CD4-positive, alpha-beta T cell treated with Interferon alpha-2 for 1 hour (primary cell): ENCODE measurements around the gene NT5C1A.
A peak's percentile ranks its signal among the peaks of the same experiment; 100 is the strongest.

Experiments used
- DNase-seq, 2 donors: peaks; one replicate each; pipeline ENCODE4 v3.0.0-alpha.2; 2020 to 2022

NT5C1A gene

GRCh38 chr1:39633422-39633821, 38.5 kb downstream of the NT5C1A start:
- DNase-seq, result no peak

GRCh38 chr1:39632682-39633417, 39.1 kb downstream of the NT5C1A start:
- no peak for DNase-seq

GRCh38 chr1:39632323-39632681, 39.6 kb downstream of the NT5C1A start:
- no peak for DNase-seq

- no peak for DNase-seq
These were observed 40.3 kb downstream of the NT5C1A start for GRCh38 chr1:39631361-39632322.

GRCh38 chr1:39628807-39629350, 43.0 kb downstream of the NT5C1A start:
- no peak for DNase-seq

- DNase-seq, result no peak
These were observed 45.3 kb downstream of the NT5C1A start for GRCh38 chr1:39626646-39627045.

- no peak for DNase-seq
These were observed 46.2 kb downstream of the NT5C1A start for GRCh38 chr1:39625462-39626273.

- DNase-seq, result no peak
These were observed 46.9 kb downstream of the NT5C1A start for GRCh38 chr1:39625009-39625408.

- no peak for DNase-seq
These were observed 48.9 kb downstream of the NT5C1A start for GRCh38 chr1:39623053-39623452.

GRCh38 chr1:39622427-39622826, 49.5 kb downstream of the NT5C1A start:
- no peak for DNase-seq

GRCh38 chr1:39620659-39621165, 51.2 kb downstream of the NT5C1A start:
- DNase-seq, result no peak

GRCh38 chr1:39617488-39618049, 54.3 kb downstream of the NT5C1A start:
- DNase-seq, result no peak

GRCh38 chr1:39615086-39615673, 56.7 kb downstream of the NT5C1A start:
- no peak for DNase-seq

- no peak for DNase-seq
These were observed 57.4 kb downstream of the NT5C1A start for GRCh38 chr1:39614488-39614887.

- no peak for DNase-seq
These were observed 58.7 kb downstream of the NT5C1A start for GRCh38 chr1:39613250-39613649.

- DNase-seq, result peak; percentile 67 to 69
These were observed 62.1 kb downstream of the NT5C1A start for GRCh38 chr1:39609618-39610331.
